Endothelial cell of umbilical vein (primary cell): ENCODE data around the gene SWT1. TPM values are rescaled to one million over a fixed set of nuclear protein-coding genes. Genes with fewer than 3 reads are reported as not detected.

ENCODE experiments used
- BruUV-seq: library from RNA; stranded (reverse); fragments of 400-500 nt; replicated peaks from 2 replicates; lab custom pipeline; 2021; lab: Mats Ljungman, UMichigan
- CTCF ChIA-PET: fragments of 300-600, 350-600 bp; sonication (Branson Sonifier 250); formaldehyde crosslinking; loops from one replicate; lab custom pipeline; 2021; ENCODE audit warnings: antibody characterized with exemption, inconsistent platforms; lab: Charles Lee
- POLR2A ChIA-PET: fragments of 300-600, 350-600 bp; sonication (Branson Sonifier 250); formaldehyde crosslinking; loops from one replicate; lab custom pipeline; 2021; ENCODE audit warnings: antibody characterized with exemption, inconsistent platforms; lab: Charles Lee
- DNase-seq: peaks from one replicate; pipeline ENCODE4 v3.0.0-alpha.2; 2011; ENCODE audit warnings: low read depth, low spot score
- FAIRE-seq: peaks from 2 replicates; lab custom pipeline; 2011; peaks lifted over from hg19 to GRCh38; lab: Jason Lieb, UNC
- H2AFZ ChIP-seq: 2 replicates; pipeline ENCODE4 v1.6.0; 2012; ENCODE audit warnings: low read depth, low read length, control low read depth, inconsistent platforms
- H3K27ac ChIP-seq: 2 replicates; pipeline ENCODE4 v1.5.1; 2011; ENCODE audit warnings: low read depth, mild to moderate bottlenecking, control low read depth, low read length, moderate library complexity; ENCODE audit not compliant: insufficient read depth
- H3K27me3 ChIP-seq, 2 experiments: 2 replicates each; pipeline versions ENCODE4 v1.6.0 to v1.6.1; 2011; ENCODE audit warnings: low read length in 2 of 2, mixed read lengths in 1 of 2; ENCODE audit not compliant: control insufficient read depth in 2 of 2, insufficient read depth in 2 of 2
- H3K36me3 ChIP-seq, 2 experiments: 2 replicates in 1 of 2; 3 replicates in 1 of 2; pipeline ENCODE4 v1.5.1; 2011; ENCODE audit warnings: low read length in 2 of 2, mild to moderate bottlenecking in 1 of 2, moderate library complexity in 1 of 2; ENCODE audit not compliant: control insufficient read depth in 2 of 2, insufficient read depth in 2 of 2; ENCODE audit errors: extremely low read depth in 1 of 2
- H3K4me1 ChIP-seq: 3 replicates; pipeline ENCODE4 v1.5.1; 2011; ENCODE audit warnings: mild to moderate bottlenecking, low read length; ENCODE audit not compliant: control insufficient read depth, insufficient read depth; ENCODE audit errors: extremely low read depth
- H3K4me2 ChIP-seq: 2 replicates; pipeline ENCODE4 v1.6.1; 2011; ENCODE audit warnings: low read length, control low read depth, mixed read lengths; ENCODE audit not compliant: insufficient read depth
- H3K4me3 ChIP-seq, 3 experiments: fragments of 200-600 bp in 1 of 3; sonication (generic), shearing (Covaris generic) in 1 of 3; replicated peaks in 1 of 3; 2 replicates each; pipeline ENCODE4 v1.5.1; 2011 to 2016; ENCODE audit warnings: control low read depth in 3 of 3, low read length in 3 of 3, mild to moderate bottlenecking in 2 of 3, inconsistent platforms in 1 of 3, low read depth in 1 of 3, moderate library complexity in 1 of 3; ENCODE audit not compliant: insufficient read depth in 1 of 3
- H3K79me2 ChIP-seq: 2 replicates; pipeline ENCODE4 v1.6.0; 2012; ENCODE audit warnings: low read length, inconsistent platforms; ENCODE audit not compliant: control insufficient read depth, insufficient read depth
- H3K9ac ChIP-seq: replicated peaks from 2 replicates; pipeline ENCODE3; 2011; ENCODE audit warnings: low read length, control low read depth; ENCODE audit not compliant: insufficient read depth; ENCODE audit errors: extremely low read depth
- H3K9me1 ChIP-seq: replicated peaks from 3 replicates; pipeline ENCODE4 v1.6.0; 2011; ENCODE audit warnings: mild to moderate bottlenecking, low read length; ENCODE audit not compliant: control insufficient read depth, insufficient read depth; ENCODE audit errors: extremely low read depth
- H3K9me3 ChIP-seq: replicated peaks from 2 replicates; pipeline ENCODE4 v1.5.1; 2012; ENCODE audit warnings: low read length, inconsistent platforms; ENCODE audit not compliant: control insufficient read depth, insufficient read depth
- H4K20me1 ChIP-seq: replicated peaks from 2 replicates; pipeline ENCODE3; 2011; ENCODE audit warnings: mild to moderate bottlenecking, low read length; ENCODE audit not compliant: control insufficient read depth, insufficient read depth; ENCODE audit errors: extremely low read depth
- EZH2 ChIP-seq: IDR thresholded peaks from 2 replicates; pipeline ENCODE4 v1.6.1; 2012; ENCODE audit warnings: borderline replicate concordance, low read depth, mild to moderate bottlenecking, moderate library complexity, low read length, inconsistent platforms; ENCODE audit not compliant: severe bottlenecking
- GATA2 ChIP-seq: IDR thresholded peaks from 2 replicates; pipeline ENCODE4 v1.7.0; 2011; ENCODE audit warnings: low read depth, mild to moderate bottlenecking, moderate library complexity, mixed read lengths, low read length; ENCODE audit not compliant: insufficient read length, insufficient read depth
- MYC ChIP-seq: IDR thresholded peaks from one replicate; pipeline ENCODE4 v1.6.1; 2011; ENCODE audit warnings: mild to moderate bottlenecking, low read depth, low read length
- POLR2AphosphoS5 ChIP-seq: IDR thresholded peaks from 2 replicates; pipeline ENCODE4 v1.6.1; 2012; ENCODE audit warnings: low read depth, mild to moderate bottlenecking, control low read depth, low read length, moderate library complexity; ENCODE audit not compliant: insufficient read depth
- dilution Hi-C: fragments of 300-500 bp; cut with MboI; formaldehyde crosslinking; loops from one replicate; pipeline ENCODE4 v1.15.0; 2019; ENCODE audit warnings: low sequenced_read_pairs; ENCODE audit not compliant: extremely low pct_ligation_motif_present
- intact Hi-C: fragments of 100-400 bp; cut with micrococcal nuclease; formaldehyde crosslinking; loops from one replicate; pipeline ENCODE4 v1.10.0; 2022
- polyA plus RNA-seq, 4 experiments: library from polyadenylated mRNA; depleted of rRNA in 3 of 4; stranded (reverse) in 3 of 4; unstranded in 1 of 4; fragments of >200 nt; gene quantifications; 2 replicates each; pipeline versions ENCODE4 v1.2.1 to v1.2.3, GENCODE V29; 2011 to 2012; ENCODE audit warnings: missing spikeins in 1 of 4
- total RNA-seq: library from RNA; stranded (reverse); gene quantifications from 2 replicates; pipeline ENCODE4 v1.2.3, GENCODE V29; 2021
- TF ChIP-seq, protein P1 (sequence below): IDR thresholded peaks from 2 replicates; pipeline ENCODE4 v1.6.1; 2011; ENCODE audit not compliant: insufficient read depth, insufficient read length

Gene SWT1
- total and polyA plus RNA-seq, 2 donors (not counting 3 experiments of a cell fraction or from before 2014, with no cell fraction given), result 1.0 to 4.3 TPM

GRCh38 chr1:185300152-185300551 is 143.2 kb downstream of the SWT1 start:
- dilution Hi-C loops, result no loop called here
- no peak for DNase-seq

DNA sequence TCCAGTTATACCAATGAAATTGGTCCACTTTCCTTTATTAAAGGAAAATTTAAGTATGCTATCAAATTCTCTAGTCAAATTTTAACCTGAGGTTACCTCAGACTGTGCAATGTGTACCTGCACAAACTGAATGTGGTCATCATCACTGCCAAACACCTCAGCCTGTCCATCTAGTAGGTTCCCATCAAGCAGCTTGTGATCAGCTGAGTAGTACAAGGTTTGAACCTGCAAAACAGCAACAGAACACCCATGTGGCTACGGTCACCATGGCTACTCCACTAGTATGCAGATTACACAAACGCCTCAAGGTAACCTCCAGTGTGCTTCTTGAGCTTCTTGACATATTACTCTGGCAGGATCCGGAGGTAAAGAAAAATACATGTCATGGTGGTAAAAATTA is 148.5 kb downstream of the SWT1 start:
- Histone ChIP-seq H3K4me2 (no peak overlapping the region), H3K4me3 (no peak overlapping the region), H3K9ac (no peak overlapping the region), H4K20me1 (no peaks in the 10 kb centered on the region), H3K36me3 (peaks cover 22 to 59% of the 10 kb centered on the region in 2 experiments), H3K9me1 (no peaks in the 10 kb centered on the region), H3K9me3 (no peaks in the 10 kb centered on the region), H3K4me1 (peaks cover 6% of the 10 kb centered on the region), H2AFZ (no peak overlapping the region), H3K27me3 (no peaks in the 10 kb centered on the region), H3K79me2 (peaks cover 26% of the 10 kb centered on the region), H3K27ac (no peak overlapping the region)
- CTCF ChIA-PET, result interaction anchor here (1.4 to 1.8 kb wide), 2 partner anchors 9 to 365 kb away, joined by 3 to 5 read pairs; no protein-coding TSS in a partner anchor
- intact Hi-C loops (loop anchor here (10.0 kb wide), 1 partner anchor 1029 kb away; no protein-coding TSS in a partner anchor), dilution Hi-C loops (no loop called here)
- DNase-seq (no peak), FAIRE-seq (no peak)
- POLR2A ChIA-PET, result no interaction called here
- no TSS peak for BruUV-seq
- TF ChIP-seq MYC, result no peak
- TF ChIP-seq EZH2, result no peak

More at GRCh38 chr1:185300152-185300551, 143.2 kb downstream of the SWT1 start:
- Histone ChIP-seq H3K9ac (no peak overlapping the region), H3K9me3 (no peaks in the 10 kb centered on the region), H3K4me3 (no peak overlapping the region), H3K36me3 (peaks cover 30 to 52% of the 10 kb centered on the region in 2 experiments), H3K9me1 (no peaks in the 10 kb centered on the region), H3K4me1 (no peaks in the 10 kb centered on the region), H3K79me2 (peaks cover 3% of the 10 kb centered on the region), H3K27ac (no peak overlapping the region), H3K27me3 (no peaks in the 10 kb centered on the region), H4K20me1 (no peaks in the 10 kb centered on the region), H2AFZ (no peak overlapping the region), H3K4me2 (no peak overlapping the region)
- intact Hi-C loops, result loop anchor here (10.0 kb wide), 1 partner anchor 1035 kb away; no protein-coding TSS in a partner anchor
- FAIRE-seq, result no peak
- ChIA-PET POLR2A (no interaction called here), CTCF (interaction anchor here (1.1 kb wide), 1 partner anchor 8 kb away, joined by 3 read pairs; no protein-coding TSS in a partner anchor)
- TSS peak; percentile 11 for BruUV-seq
- TF ChIP-seq, protein P1, sequence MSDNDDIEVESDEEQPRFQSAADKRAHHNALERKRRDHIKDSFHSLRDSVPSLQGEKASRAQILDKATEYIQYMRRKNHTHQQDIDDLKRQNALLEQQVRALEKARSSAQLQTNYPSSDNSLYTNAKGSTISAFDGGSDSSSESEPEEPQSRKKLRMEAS, result no peak
- TF ChIP-seq GATA2, result no peak
- TF ChIP-seq EZH2, result no peak
- TF ChIP-seq POLR2AphosphoS5, result no peak
